Measurements from ENCODE around the gene TIMM17A.
A peak's percentile ranks its signal among the peaks of the same experiment; 100 is the strongest.
"Not testable (repeated sequence)": the region's sequence is repeated elsewhere in the genome, so short reads cannot be mapped to it uniquely, and the experiment has no call there.

The TIMM17A gene

DNA sequence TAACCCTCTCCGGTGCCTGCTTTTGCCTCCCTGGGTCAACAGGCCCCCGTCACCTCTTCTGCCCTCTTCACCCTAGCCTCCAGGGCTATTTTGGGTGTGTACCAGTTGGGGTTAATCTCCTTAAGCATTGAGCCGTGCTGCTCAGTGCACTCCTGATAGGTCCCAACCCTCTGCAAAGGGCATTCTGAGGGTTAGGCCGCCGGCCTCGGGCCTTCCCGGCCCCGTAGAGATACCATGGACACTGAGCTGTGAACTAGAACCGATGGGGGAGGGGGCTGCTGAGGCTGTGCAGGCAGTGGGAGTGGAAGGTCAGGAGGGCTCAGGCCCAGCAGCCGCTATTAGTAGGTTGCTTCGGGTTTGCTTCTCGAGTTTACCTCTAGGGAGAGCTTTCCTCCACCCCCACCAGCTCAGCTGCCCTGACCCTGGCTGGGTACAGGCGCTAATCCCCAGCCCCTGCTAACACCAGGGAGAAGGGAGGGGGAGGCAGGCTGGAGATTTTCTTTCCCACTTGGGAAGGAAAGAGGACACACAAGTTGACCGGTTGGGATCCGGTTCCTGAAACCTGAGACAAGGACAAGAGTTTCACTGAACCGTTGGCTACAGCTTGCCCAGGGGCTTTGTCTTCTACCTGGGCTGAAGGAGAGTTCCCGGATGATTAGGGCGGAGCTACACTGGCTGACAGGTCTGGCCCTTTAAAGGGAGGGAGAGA is 13.7 kb upstream of the TIMM17A start:
- no peak for DNase-seq

DNA sequence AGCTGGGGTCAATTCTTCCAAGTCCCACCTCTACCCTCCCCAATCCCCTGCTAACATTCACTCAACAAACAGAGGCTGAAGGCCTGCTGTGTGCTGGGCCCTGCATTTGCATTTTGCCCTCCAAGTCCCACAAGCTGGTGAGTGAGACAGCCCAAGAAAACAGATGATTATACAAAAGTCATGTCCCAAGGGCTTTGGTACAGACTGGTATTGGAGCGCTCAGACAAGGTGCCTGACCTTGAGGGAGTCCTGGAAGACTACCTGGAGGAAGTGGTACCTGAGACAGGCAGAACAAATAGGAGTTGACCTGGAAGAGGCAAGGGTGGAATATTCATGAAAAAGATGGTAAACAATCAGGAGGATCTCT is 13.2 kb upstream of the TIMM17A start:
- no peak for DNase-seq

DNA sequence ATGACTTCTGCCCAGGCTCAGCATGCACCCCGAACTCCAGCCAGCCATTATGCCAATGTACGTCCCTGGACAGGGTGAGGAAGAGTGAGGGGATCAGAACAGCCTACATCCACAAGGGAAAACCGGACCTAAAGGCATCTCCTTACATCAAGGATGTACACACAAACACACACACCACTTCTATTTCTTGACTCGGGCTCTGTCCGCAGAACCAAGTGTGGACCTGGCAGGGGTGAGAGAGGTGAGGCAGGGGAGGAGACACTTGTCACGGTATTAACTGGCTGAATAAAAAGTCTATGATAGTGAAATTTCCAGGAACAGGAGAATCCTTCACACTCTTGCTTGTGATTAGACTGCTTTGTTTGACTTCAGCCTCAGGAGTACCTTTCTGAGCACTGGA is 11.3 kb upstream of the TIMM17A start:
- no peak for DNase-seq

DNA sequence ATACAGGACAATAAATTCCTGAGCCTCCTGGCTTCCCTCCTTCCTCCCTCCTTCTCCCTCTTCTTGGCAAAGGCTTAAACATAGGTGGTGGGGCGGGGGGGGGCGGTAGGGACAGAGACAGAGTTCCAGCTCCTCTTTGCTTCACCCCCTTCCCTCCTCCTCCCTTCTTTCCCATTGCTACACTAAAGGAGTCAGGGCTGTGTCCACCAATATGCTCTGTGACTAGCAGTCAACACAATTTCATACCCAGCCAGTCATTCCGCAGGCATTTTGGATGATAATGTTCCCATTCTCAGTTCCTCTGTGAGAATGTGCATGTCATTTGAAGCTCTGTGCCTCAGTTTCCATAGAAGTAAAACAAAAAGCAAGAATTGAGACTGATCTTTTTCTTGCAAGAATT is 10.7 kb upstream of the TIMM17A start:
- no peak for DNase-seq

DNA sequence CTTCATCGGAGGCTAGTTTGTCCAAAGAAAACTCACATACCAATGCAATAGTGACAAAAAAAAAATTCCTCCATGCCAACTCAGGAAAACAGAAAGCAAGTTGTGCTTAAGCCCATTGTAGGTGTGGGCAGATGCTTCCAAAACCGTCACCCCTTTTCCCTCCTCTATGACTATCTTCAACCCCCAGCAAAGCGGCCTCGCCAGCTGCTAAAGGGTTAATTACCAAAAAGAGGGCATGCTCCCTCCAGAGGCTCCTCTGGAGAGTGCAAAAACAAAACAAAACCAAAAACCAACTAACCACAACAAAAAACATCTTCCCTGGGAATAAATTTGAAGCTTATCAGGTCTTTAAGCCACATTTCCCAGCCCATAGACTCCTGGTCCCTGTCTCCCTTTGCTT is 10.1 kb upstream of the TIMM17A start:
- DNase-seq = no peak

DNA sequence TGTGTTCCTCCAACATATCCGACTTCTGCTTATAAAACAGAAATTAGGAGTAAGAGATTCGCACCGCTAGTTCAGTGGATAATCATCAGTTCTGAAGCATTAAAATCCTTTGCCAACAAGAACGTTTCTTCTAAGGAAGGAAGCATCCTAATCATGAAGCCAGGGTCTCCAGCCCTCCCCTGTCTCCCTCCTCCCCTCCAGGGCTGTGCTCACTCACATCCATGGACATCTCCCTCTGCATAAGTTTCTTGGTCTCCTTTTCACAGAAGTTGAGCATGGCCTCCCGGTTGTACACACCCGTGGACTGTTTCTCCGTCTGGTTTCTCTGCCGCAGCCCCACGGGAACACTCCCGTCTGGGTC is 9.5 kb upstream of the TIMM17A start:
- no peak for DNase-seq

DNA sequence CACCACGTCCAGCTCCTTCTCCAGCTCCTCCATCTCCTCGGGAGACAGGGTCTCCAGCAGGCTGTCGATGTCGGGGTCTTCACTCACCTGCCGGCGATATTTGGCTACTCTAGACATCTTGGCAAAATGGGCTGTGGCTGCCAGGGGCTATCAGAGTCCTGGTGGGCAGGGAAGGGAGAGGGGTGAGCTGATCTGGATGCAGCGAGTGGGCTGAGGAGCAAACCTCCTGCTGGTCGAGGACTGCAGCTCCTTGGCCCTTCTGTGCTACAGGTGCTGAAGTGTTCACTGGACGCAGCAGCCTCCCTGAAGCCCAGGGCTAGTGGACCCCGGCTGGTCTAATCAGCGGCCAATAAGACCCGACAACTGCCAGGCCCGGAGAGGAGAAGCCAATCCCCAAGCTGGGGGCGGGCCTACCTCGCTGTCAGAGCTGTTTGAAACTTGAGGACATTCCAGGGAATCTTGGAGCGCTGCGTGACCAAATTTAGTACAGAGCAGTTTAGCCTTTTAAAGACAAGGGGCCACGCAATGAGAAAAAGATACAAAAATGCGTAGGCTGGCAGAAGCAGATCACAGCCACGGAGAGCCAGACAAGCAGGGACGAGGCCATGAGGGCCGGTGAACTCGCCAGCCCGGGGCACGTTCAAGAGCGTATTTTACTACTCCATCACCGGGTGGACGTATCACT is 8.9 kb upstream of the TIMM17A start, which contains the start of gene LMOD1:
Gene LMOD1, minus strand, starts transcription at position 325 of the 685 bp plus-strand sequence. Its CDS starts 208 bp downstream, at position 117.
- no peak for DNase-seq

DNA sequence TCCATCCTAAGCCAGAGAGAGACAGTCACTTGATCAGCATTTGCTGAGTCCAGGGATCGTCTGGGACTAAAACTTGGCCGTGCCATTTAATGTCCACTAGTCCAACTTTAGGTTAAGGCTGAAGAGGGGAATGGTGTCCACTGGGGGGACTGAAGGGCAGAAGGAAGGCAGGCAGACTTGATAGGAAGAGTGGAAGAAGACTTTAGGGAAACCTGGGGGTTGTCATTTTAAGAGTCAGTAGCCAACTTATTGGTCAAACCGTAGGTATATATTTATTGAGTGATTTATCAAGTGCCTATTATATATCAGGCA is 7.7 kb upstream of the TIMM17A start:
- DNase-seq = no peak

DNA sequence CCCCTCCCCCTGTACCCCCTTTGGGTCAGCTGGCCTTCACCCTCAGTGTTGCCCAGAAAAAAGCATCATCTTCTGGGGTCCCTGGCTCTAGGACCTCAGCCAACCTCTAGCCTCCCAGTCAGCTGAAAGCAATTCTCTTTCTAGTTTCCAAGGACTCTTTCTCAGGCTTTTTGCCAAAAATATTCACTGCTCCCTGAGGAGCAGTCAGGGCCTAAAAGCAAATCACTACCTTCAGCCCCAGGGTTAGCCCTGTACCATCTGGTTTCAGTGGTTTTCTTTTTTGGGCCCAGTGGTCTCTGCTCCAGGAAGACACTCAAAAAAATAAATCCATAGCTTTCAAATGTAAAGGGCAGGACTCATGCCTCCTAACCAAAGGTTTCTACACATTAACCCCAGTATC is 5.8 kb upstream of the TIMM17A start:
- DNase-seq = no peak

DNA sequence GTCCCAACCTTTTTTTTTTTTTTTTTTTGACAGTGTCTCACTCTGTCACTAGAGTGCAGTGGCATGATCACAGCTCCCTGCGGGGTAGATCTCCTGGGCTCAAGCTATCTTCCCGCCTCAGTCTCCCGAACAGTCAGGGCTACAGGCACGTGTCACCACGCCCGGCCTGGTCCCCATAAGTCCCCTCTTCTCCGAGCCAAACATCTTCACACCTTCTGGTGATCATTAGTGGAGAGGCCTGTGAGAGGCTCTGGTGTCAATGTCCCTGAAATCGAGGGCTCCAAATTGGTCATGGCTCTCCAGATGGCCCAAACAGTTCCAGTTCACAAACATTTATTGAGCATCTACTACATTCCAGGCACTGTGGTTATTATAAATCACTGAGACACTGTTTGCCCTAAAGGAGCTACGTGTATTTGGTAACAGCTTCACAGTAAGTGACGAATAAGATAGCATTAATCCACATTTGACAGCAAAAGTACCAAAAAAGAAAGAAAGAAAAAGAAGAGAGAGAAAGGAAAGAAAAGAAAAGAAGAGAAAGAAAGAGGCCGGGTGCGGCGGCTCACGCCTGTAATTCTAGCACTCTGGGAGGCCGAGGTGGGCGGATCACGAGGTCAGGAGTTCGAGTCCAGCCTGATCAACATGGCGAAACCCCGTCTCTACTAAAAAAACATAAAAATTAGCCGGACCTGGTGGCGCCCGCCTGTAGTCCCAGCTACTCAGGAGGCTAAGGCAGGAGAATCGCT is 867 bp upstream of the TIMM17A start:
- DNase-seq = peak in 1 of 2 donors; percentile 14

DNA sequence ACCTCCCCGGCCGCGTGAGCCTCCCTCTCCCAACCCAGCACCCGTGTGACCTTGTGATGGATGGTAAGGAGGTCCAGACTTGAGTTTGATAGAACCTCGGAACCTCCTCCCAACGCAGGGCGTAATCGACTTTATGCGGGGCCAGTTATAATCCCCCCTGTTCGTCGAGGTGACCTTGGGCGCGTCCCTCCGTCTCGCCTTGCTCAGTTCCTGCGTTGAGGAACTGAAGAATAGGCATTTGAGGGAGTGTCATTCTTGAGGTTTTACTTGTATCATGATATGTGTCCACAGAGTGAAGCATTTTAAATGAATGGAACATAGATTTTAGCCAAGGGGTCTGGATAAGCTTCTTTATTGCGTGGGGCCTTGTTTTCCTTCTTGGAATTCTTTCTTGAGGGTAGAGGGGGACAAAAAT is 433 bp downstream of the TIMM17A start:
- DNase-seq = no peak

DNA sequence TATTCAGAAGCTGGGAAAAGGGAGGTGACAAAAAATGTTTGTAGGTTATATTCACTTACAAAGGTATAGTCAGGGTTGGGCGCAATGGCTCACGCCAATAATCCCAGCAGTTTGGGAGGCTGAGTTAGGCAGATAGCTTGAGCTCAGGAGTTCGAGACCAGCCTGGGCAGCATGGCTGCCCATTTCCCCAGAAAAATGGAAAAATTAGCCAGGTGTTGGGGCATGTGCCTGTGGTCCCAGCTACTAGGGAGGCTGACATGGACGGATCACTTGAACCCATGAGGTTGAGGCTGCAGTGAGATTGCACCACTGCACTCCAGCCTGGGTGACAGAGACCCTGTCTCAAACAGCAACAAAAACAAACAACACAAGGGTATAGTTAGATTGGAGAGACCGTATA is 3.0 kb downstream of the TIMM17A start:
- DNase-seq = no peak

DNA sequence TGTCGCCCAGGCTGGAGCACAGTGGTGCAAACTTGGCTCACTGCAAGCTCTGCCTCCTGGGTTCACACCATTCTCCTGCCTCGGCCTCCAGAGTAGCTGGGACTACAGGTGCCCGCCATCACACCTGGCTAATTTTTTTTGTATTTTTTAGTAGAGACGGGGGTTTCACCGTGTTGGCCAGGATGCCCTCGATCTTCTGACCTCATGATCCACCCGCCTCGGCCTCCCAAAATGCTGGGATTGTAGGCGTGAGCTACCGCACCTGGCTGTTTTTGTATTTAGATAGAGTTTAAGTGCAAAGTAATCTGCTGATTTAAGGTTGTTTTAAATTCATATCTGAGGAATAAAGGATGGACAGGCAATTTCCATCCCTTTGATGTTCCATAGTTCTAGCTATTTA is 7.1 kb downstream of the TIMM17A start:
- DNase-seq = not testable (repeated sequence)

DNA sequence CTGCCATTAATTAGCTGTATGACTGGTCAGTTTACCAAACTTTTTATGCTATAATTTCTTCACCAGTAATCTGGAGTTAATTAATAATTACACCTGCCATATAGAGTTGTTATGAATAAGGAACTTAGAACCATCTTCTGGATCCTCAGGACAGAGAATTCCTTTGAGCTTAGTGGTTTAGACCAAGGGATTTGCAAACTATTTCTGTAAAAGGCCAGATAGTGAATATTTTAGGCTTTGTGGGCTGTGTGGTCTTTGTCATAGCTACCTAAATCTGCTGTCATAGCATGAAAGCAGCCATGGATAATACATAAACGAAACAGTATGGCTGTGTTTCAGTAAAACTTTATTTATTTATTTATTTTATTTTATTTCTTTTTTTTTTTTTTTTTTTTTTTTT is 9.0 kb downstream of the TIMM17A start:
- DNase-seq = no peak

DNA sequence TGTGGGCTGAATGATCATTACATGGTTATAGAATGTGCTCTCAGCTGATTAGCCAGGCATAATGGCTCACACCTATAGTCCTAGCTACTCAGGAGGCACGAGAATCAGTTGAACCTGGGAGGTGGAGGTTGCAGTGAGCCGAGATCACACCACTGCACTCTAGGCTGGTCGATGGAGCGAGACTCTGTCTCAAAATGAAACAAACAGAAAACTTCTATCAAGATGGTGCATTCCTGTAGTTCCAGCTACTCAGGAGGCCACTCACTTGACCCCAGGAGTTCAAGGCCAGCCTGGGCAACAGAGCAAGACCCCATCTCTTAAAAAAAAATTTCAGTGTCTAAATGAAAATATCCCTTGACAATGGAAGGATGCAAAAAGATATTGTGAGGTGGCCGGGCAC is 10.9 kb downstream of the TIMM17A start:
- no peak for DNase-seq

DNA sequence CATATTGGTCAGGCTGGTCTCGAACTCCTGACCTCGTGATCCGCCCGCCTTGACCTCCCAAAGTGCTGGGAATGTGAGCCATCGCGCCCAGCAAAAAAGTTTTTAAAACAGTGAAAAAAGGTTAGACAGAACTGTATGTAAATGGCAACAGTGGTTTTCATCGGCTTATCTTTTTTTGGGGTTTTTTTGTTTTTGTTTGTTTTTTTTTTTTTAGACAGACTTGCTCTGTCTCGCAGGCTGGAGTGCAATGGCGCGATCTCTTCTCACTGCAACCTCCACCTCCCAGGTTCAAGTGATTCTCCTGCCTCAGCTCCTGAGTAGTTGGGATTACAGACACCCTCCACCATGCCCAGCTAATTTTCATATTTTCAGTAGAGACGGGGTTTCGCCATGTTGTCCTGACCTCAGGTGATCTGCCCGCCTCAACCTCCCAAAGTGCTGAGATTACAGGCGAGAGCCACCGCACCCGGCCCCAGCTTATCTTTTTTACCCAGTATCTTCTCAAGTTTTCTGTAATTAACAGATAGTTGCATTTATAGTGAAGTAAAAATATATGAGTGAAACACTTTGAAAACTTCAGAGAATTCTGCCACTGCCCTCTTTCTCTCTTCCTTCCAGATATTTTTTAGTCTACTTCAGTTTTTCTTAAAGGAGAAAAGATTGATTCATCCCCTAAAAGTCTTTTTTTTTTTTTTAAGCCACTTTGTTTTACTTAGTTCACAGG is 13.1 kb downstream of the TIMM17A start:
- DNase-seq = no peak

DNA sequence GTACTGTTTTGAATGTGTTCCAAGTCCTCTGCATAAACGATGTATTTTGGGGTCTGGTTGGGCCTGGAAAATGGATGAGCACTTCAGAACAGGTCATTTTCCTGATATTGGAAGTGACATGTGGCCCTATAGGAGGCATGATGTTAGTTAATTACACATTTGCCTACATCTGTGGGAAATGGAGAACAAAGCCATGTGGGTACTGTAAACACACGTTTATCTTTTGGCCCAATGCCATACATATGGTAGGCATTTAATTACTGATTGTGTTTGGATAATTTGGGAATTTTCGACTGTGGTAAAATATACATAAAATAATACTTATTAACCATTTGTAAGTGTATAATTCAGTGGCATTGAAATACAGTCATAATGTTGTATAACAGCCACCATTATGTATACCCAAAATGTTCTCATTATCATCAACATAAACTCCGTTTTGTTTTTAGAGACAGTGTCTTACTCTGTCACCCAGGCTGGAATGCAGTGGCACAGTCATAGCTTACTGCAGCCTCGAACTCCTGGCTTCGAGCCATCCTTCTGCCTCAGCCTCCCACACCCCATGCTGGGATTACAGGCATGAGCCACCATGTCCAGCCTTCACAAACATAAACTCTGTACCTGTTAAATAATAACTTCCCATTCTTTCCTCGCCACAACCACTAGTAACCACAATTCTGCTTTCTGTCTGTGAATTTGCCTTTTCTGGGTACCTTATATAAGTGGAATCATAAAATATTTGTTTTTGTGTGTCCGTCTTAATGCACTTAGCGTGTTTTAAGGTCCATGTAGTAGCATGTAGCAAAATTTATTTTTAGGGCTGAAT is 15.2 kb downstream of the TIMM17A start:
- DNase-seq = no peak

DNA sequence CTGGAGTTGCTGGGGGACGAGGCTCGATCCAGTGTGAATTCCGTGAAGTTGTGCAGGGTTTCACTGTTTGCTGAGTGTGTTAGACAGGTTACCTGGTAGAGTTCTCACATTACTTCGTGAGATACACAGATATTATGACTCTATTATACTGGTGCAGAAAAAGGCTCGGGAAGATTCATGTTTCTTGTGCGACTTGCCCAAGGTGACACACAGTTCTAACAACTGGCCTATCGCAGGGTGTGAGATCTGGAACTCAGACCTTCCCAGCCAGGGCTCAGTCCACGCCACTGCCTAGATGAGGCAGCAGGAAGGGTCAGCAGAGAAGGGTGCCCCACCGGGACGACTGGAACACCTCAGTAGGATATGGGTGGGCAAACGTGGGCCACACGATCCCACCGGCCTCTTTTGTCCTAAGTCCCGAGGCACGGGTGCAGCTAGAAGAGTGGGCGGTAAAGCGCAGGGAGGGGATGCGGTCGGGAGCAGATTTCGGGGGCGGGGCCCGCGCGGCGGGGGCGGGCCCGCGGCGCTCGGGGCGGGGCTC is 26.8 kb downstream of the TIMM17A start:
- DNase-seq = peak; percentile 61 to 79

DNA sequence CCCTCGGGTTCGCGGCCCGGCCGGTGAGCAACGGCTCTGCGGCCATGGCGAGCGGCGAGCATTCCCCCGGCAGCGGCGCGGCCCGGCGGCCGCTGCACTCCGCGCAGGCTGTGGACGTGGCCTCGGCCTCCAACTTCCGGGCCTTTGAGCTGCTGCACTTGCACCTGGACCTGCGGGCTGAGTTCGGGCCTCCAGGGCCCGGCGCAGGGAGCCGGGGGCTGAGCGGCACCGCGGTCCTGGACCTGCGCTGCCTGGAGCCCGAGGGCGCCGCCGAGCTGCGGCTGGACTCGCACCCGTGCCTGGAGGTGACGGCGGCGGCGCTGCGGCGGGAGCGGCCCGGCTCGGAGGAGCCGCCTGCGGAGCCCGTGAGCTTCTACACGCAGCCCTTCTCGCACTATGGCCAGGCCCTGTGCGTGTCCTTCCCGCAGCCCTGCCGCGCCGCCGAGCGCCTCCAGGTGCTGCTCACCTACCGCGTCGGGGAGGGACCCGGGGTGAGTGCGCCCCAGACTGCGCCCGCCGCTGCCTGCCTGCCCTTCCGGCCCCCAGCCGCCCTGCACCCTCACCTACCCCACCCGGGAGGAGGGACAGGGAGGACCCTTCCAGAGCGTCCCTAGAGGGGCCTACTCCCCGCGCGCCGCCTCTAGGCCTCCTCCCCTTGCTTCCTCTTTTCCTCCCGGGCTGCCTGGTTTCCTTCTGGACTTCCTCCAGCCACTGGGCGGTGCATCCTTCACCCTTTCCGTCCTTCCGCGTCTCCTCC is 27.5 kb downstream of the TIMM17A start, which contains the start of gene RNPEP:
Gene RNPEP, plus strand, starts transcription at position 26 of the 757 bp plus-strand sequence. Its CDS starts 19 bp downstream, at position 45.
- DNase-seq = peak; percentile 30 to 61

DNA sequence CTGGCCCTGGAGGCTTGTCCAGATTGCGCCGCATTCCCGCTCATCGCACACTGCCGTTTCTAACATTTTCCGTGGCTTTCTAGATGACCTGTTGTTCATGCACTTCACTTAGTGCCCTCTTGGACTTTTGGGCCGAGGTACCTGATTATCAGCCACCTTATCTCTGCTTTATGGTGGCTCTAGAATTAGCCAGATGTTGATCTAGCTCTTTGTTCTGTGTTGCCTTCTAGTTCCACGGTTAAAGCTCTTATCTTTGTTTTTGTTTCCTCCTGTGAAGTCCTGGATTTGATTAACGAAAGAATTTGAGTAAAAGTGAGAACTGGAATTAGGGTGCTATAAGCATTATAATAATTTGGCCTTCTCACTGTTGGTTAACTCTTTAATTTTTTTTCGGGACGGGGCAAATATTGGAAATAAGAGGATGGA is 28.1 kb downstream of the TIMM17A start:
- DNase-seq = no peak

DNA sequence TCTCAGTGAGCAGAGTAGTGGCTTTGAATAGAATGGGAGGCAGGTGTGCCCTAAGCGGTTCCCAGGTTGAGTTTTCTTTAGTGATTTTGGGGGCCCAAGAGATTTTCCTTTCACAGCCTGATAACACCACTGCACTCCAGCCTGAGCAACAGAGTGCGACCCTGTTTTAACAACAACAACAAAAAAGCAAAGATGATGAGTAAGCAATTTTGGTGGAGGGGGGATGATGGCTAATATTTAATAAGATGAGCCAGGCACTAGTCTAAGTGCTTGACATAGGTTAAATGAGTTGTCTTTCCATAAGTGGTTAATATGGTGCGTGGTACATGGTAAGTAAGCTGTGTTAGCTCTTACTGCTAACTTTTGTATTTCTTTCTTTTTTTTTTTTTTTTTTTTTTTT is 29.1 kb downstream of the TIMM17A start:
- no peak for DNase-seq

All from CD4-positive, alpha-beta T cell treated with Interferon alpha-2 for 1 hour (primary cell).